ENCODE data around the gene HOXC6. TPM values are rescaled to one million over a fixed set of nuclear protein-coding genes. Genes with fewer than 3 reads are reported as not detected.

The HOXC6 gene
- 1 to 10 TPM in 1 of 3 donors, under 1 TPM in 2; 0.56 to 3.1 (median 0.95) TPM for polyA plus RNA-seq

DNA sequence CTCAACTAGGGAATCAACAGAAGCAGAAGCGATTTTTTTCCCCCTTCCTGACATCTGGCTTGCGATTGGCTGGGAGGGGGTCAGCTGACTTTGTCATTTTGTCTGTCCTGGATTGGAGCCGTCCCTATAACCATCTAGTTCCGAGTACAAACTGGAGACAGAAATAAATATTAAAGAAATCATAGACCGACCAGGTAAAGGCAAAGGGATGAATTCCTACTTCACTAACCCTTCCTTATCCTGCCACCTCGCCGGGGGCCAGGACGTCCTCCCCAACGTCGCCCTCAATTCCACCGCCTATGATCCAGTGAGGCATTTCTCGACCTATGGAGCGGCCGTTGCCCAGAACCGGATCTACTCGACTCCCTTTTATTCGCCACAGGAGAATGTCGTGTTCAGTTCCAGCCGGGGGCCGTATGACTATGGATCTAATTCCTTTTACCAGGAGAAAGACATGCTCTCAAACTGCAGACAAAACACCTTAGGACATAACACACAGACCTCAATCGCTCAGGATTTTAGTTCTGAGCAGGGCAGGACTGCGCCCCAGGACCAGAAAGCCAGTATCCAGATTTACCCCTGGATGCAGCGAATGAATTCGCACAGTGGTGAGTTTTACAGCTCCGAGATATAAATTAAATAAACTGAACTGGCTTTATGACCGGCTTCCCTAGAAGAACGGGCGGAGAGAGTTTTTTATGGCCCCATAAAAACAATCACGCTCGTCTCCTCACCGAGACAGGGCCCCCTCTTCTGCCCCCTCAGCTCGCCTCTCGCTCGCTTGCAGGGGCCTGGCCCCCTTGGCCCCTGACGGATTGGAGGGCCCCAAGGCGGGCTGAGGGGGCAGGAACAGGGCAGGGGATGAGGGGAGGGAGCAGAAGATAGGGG, at the start of gene HOXC6:
Gene HOXC6 (plus strand): TSS at position 127 of the 888 bp plus-strand sequence. CDS start 82 bp downstream, at position 209.
- 6 to 16% (median 16%) methylated on average over 36 of the region's 36 CpGs for WGBS, 3 donors
- no peak within 1 kb of the TSS for H3K27ac ChIP-seq (ENCODE audit: low read depth, low read length)

GRCh38 chr12:53978477-53979356, 49.5 kb upstream of the HOXC6 start:
- 10 to 19% (median 15%) methylated on average over 15 of the region's 15 CpGs for WGBS, 3 donors
- no peak overlapping the region for H3K27ac ChIP-seq (ENCODE audit: low read depth, low read length)

GRCh38 chr12:53980104-53980801, 48.0 kb upstream of the HOXC6 start:
- no peak overlapping the region for H3K27ac ChIP-seq (ENCODE audit: low read depth, low read length)
- 15 to 33% (median 31%) methylated on average over 7 of the region's 7 CpGs for WGBS, 3 donors

- 22 to 39% (median 27%) methylated on average over 15 of the region's 15 CpGs for WGBS, 3 donors
- H3K27ac ChIP-seq (ENCODE audit: low read depth, low read length), result no peak overlapping the region
Observed at GRCh38 chr12:53980802-53981496, 47.3 kb upstream of the HOXC6 start.

GRCh38 chr12:53981634-53982565, 46.3 kb upstream of the HOXC6 start:
- WGBS, 3 donors, result 13 to 29% (median 14%) methylated on average over 30 of the region's 30 CpGs

GRCh38 chr12:53982648-53983567, 45.3 kb upstream of the HOXC6 start:
- WGBS, 3 donors, result 9 to 19% (median 13%) methylated on average over 26 of the region's 26 CpGs
- H3K27ac ChIP-seq (ENCODE audit: low read depth, low read length), result no peak overlapping the region

More at GRCh38 chr12:53981634-53982565, 46.3 kb upstream of the HOXC6 start:
- no peak overlapping the region for H3K27ac ChIP-seq (ENCODE audit: low read depth, low read length)

DNA sequence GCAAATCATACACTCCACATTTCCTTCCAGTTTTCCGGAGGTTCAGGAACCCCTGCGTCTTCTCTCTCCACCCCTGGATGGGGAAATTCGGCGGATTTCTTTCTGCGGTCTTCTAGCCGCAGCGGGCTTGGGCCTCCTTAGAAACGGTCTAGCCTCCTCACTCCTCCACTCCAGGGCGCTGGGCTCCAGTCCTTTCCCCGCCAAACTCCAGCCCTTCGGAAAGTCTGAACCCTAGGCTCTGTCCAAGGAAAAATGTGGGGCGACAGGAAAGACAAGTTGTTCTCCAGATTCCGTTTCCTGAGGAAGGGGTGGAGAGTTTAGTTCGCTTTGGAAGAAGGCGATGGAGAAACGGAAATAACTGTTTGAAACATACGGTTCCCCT, 44.7 kb upstream of the HOXC6 start:
- H3K27ac ChIP-seq (ENCODE audit: low read depth, low read length), result no peak overlapping the region
- WGBS, 3 donors, result 5 to 10% (median 8%) methylated on average over 17 of the region's 17 CpGs

DNA sequence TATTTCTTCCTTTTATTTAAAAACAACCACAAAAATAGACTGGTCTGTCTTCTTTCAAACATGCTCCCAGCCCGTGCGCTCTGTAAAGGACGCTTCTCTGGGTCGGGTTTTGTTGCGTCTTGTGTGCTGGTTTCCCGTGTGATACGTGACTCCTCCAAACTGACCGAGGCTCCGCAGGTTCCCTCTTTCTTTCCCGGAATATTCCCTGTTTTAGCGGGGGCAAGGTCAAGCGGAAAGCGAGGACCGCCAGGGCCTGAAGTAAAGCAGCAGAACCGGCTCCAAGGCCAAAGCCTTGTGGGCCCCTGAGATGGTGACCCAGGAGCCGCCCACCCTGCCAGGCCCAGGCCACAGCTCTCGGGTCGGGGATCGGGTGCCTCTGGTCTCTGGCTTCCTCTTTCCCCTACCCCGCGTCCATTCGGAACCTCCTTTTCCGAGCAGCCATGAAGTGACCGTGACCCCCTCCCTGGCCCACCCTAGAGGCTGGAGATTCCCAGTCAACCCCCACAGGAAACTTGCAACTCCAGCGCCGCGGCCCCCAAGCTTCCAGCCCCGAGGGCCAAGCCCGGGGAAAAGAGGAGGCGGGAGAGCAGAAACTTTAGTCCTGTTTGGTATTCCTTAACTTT, 44.2 kb upstream of the HOXC6 start:
- 5 to 7% (median 7%) methylated on average over 30 of the region's 30 CpGs for WGBS, 3 donors

GRCh38 chr12:53984901-53985691, 43.1 kb upstream of the HOXC6 start, which contains the start of gene HOXC10:
TSS of gene HOXC10 (plus strand) at chr12:53985146. CDS start at chr12:53985260, 114 bp downstream.
- no peak within 1 kb of the TSS for H3K27ac ChIP-seq (ENCODE audit: low read depth, low read length)
- WGBS, 3 donors, result 3 to 6% (median 5%) methylated on average over 49 to 55 of the region's 55 CpGs

More for the DNA sequence above, 44.2 kb upstream of the HOXC6 start:
- H3K27ac ChIP-seq (ENCODE audit: low read depth, low read length), result no peak overlapping the region

DNA sequence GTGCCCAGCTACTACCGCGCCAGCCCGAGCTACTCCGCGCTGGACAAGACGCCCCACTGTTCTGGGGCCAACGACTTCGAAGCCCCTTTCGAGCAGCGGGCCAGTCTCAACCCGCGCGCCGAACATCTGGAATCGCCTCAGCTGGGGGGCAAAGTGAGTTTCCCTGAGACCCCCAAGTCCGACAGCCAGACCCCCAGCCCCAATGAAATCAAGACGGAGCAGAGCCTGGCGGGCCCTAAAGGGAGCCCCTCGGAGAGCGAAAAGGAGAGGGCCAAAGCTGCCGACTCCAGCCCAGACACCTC, 42.6 kb upstream of the HOXC6 start:
- H3K27ac ChIP-seq (ENCODE audit: low read depth, low read length), result no peak overlapping the region
- 7 to 8% (median 7%) methylated on average over 20 to 21 of the region's 21 CpGs for whole genome bisulfite sequencing, 3 donors

- H3K27ac ChIP-seq (ENCODE audit: low read depth, low read length), result no peak overlapping the region
- 2 to 7% (median 5%) methylated on average over 48 to 50 of the region's 50 CpGs for WGBS, 3 donors
Observed at GRCh38 chr12:53985994-53986685, 42.1 kb upstream of the HOXC6 start.

- 22 to 42% (median 24%) methylated on average over 21 of the region's 21 CpGs for WGBS, 3 donors
- H3K27ac ChIP-seq (ENCODE audit: low read depth, low read length), result no peak overlapping the region
Observed at GRCh38 chr12:53986686-53987483, 41.4 kb upstream of the HOXC6 start.

- H3K27ac ChIP-seq (ENCODE audit: low read depth, low read length), result no peak overlapping the region
- 13 to 24% (median 22%) methylated on average over 4 of the region's 4 CpGs for WGBS, 3 donors
Observed at GRCh38 chr12:53987787-53988230, 40.4 kb upstream of the HOXC6 start.
